GM12878 (cell line): ENCODE measurements around the gene MEGF11. TPM values are rescaled to one million over a fixed set of nuclear protein-coding genes. Genes with fewer than 3 reads are reported as not detected.

Experiments used
- ATAC-seq: fragments of 200-7000 bp; cut with Tn5 transposase; 3 replicates; pipeline ENCODE4 v1.9.1; 2020; ENCODE audit warnings: mild to moderate bottlenecking, moderate library complexity
- BruUV-seq: library from RNA; stranded (reverse); fragments of 400-500 nt; replicated peaks from 2 replicates; lab custom pipeline; 2021; lab: Mats Ljungman, UMichigan
- CTCF ChIA-PET: fragments of 300-600 bp; sonication (Branson Sonifier 250); formaldehyde crosslinking; extraction: SDS; loops from one replicate; lab custom pipeline; 2021; ENCODE audit warnings: inconsistent platforms; lab: Yijun Ruan, JAX
- POLR2A ChIA-PET: fragments of 350-600 bp; formaldehyde crosslinking; extraction: SDS; loops from one replicate; lab custom pipeline; 2021; ENCODE audit warnings: inconsistent platforms; lab: Charles Lee
- RAD21 ChIA-PET: fragments of 300-600 bp; sonication (Branson Sonifier 250); formaldehyde crosslinking; loops from one replicate; lab custom pipeline; 2023; ENCODE audit warnings: antibody characterized with exemption; ENCODE audit not compliant: unreplicated experiment; lab: Charles Lee
- SMC1A ChIA-PET: fragments of 300-600 bp; sonication (Branson Sonifier 250); formaldehyde crosslinking; loops from one replicate; lab custom pipeline; 2023; ENCODE audit not compliant: unreplicated experiment, uncharacterized antibody; lab: Charles Lee
- DNase-seq: peaks from one replicate; pipeline ENCODE4 v3.0.0-alpha.2; 2011; ENCODE audit warnings: low read depth, low spot score
- FAIRE-seq: peaks from 3 replicates; lab custom pipeline; 2011; peaks lifted over from hg19 to GRCh38; lab: Jason Lieb, UNC
- H2AFZ ChIP-seq: 2 replicates; pipeline ENCODE4 v1.6.0; 2011; ENCODE audit warnings: low read depth, low read length, control low read depth; ENCODE audit not compliant: control insufficient read depth
- H3K27ac ChIP-seq: 2 replicates; pipeline ENCODE4 v1.5.1; 2011; ENCODE audit warnings: control low read depth; ENCODE audit not compliant: control insufficient read depth, insufficient read depth
- H3K27me3 ChIP-seq, 2 experiments: replicated peaks in 1 of 2; 2 replicates each; pipeline versions ENCODE4 v1.6.0 to v1.6.1; 2011; ENCODE audit warnings: low read length in 1 of 2; ENCODE audit not compliant: control insufficient read depth in 2 of 2, insufficient read depth in 2 of 2
- H3K36me3 ChIP-seq, 2 experiments: 2 replicates each; pipeline ENCODE4 v1.5.1; 2011; ENCODE audit warnings: low read length in 1 of 2; ENCODE audit not compliant: control insufficient read depth in 2 of 2, insufficient read depth in 2 of 2
- H3K4me1 ChIP-seq: 2 replicates; pipeline ENCODE4 v1.6.1; 2011; ENCODE audit warnings: mild to moderate bottlenecking, low read length, moderate library complexity, mixed read lengths; ENCODE audit not compliant: control insufficient read depth, insufficient read depth
- H3K4me2 ChIP-seq: 2 replicates; pipeline ENCODE4 v1.6.0; 2011; ENCODE audit warnings: control low read depth; ENCODE audit not compliant: control insufficient read depth, insufficient read depth
- H3K4me3 ChIP-seq: fragments of 200-600 bp; sonication (generic); 2 replicates; pipeline ENCODE4 v1.5.1; 2016
- H3K79me2 ChIP-seq: 2 replicates; pipeline ENCODE4 v1.6.0; 2011; ENCODE audit warnings: low read length; ENCODE audit not compliant: control insufficient read depth, insufficient read depth
- H3K9ac ChIP-seq: 2 replicates; pipeline ENCODE4 v1.8.0; 2011; ENCODE audit warnings: low read length, control low read depth, mixed read lengths; ENCODE audit not compliant: control insufficient read depth, insufficient read depth
- H3K9me3 ChIP-seq: replicated peaks from 3 replicates; pipeline ENCODE4 v1.5.1; 2011; ENCODE audit warnings: mild to moderate bottlenecking, low read length; ENCODE audit not compliant: control insufficient read depth, insufficient read depth
- H4K20me1 ChIP-seq: 2 replicates; pipeline ENCODE4 v1.6.0; 2011; ENCODE audit not compliant: control insufficient read depth, insufficient read depth
- BRCA1 ChIP-seq: IDR thresholded peaks from 2 replicates; pipeline ENCODE4 v1.6.1; 2011; ENCODE audit warnings: low read depth, low read length, improper control_type of control experiment
- CREB1 ChIP-seq: IDR thresholded peaks from 2 replicates; pipeline ENCODE4 v1.6.1; 2012; ENCODE audit warnings: low read depth, mild to moderate bottlenecking, inconsistent platforms
- DPF2 ChIP-seq: fragments of 450-650 bp; IDR thresholded peaks from 2 replicates; pipeline ENCODE4 v1.6.1; 2017; ENCODE audit warnings: mild to moderate bottlenecking
- RAD21 ChIP-seq: IDR thresholded peaks from 2 replicates; pipeline ENCODE4 v1.6.1; 2011; ENCODE audit warnings: mild to moderate bottlenecking, low read depth, low read length, moderate library complexity; ENCODE audit not compliant: insufficient read depth
- RAD51 ChIP-seq: fragments of 450-650 bp; IDR thresholded peaks from 2 replicates; pipeline ENCODE4 v1.6.1; 2016; ENCODE audit warnings: moderate library complexity, mild to moderate bottlenecking, inconsistent platforms
- SMC3 ChIP-seq: IDR thresholded peaks from 2 replicates; pipeline ENCODE4 v1.6.1; 2011; ENCODE audit warnings: low read length, improper control_type of control experiment, borderline replicate concordance
- STAT3 ChIP-seq: IDR thresholded peaks from 2 replicates; pipeline ENCODE4 v1.6.1; 2011; ENCODE audit warnings: low read depth, low read length, improper control_type of control experiment
- YY1 ChIP-seq: IDR thresholded peaks from 2 replicates; pipeline ENCODE4 v1.6.1; 2011; ENCODE audit warnings: low read depth, mild to moderate bottlenecking, low read length
- ZNF592 ChIP-seq: fragments of 450-650 bp; IDR thresholded peaks from 2 replicates; pipeline ENCODE4 v1.6.1; 2017; ENCODE audit warnings: mild to moderate bottlenecking, moderate library complexity
- ZNF622 ChIP-seq: fragments of 450-650 bp; IDR thresholded peaks from 2 replicates; pipeline ENCODE4 v1.6.1; 2017; ENCODE audit warnings: mild to moderate bottlenecking, inconsistent platforms
- WGBS: methylation state at CpG from one replicate; pipeline ENCODE4 v1.1.6; 2016; ENCODE audit warnings: low lambda C conversion rate; ENCODE audit not compliant: insufficient replicate concordance, insufficient coverage; ENCODE audit errors: missing lambda C conversion rate; 5-methylcytosine and 5-hydroxymethylcytosine counted together
- in situ Hi-C: fragments of 300-500 bp; cut with MboI; formaldehyde crosslinking; loops from 9 replicates; pipeline ENCODE4 v1.14.3; 2018; ENCODE audit warnings: mixed read lengths
- intact Hi-C: fragments of 100-400 bp; cut with micrococcal nuclease; formaldehyde crosslinking; loops from one replicate; pipeline ENCODE4 v1.14.2; 2022; ENCODE audit not compliant: unreplicated experiment
- polyA plus RNA-seq, 11 experiments: library from polyadenylated mRNA; depleted of rRNA in 4 of 11; unstranded in 6 of 11; stranded (reverse) in 5 of 11; fragments of >200 nt; fragmentation: Nextera tagmentation in 4 of 11; fragmentation: Illumina TruSeq in 1 of 11; extraction: Ambion mirVana in 4 of 11; extraction: Trizol in 1 of 11; gene quantifications; 1 replicate in 1 of 11; 2 replicates in 10 of 11; pipeline versions ENCODE4 v1.2.1 to v1.2.3, GENCODE V29; 2011 to 2016; ENCODE audit warnings: inconsistent platforms in 2 of 11, missing spikeins in 2 of 11, low read depth in 1 of 11
- total RNA-seq, 4 experiments: library from RNA; depleted of rRNA in 3 of 4; stranded (reverse); fragments of >200 nt in 3 of 4; fragmentation: Illumina TruSeq in 1 of 4; extraction: Trizol in 1 of 4; gene quantifications; 2 replicates each; pipeline versions ENCODE4 v1.2.1 to v1.2.3, GENCODE V29; 2013 to 2021
- TF ChIP-seq, protein P1 (sequence below), 3 experiments: IDR thresholded peaks in 2 of 3; conservative IDR thresholded peaks in 1 of 3; 2 replicates each; pipeline ENCODE4 v1.5.1; 2011; ENCODE audit warnings: low read depth in 3 of 3, low read length in 3 of 3, mild to moderate bottlenecking in 3 of 3, control low read depth in 2 of 3, moderate library complexity in 2 of 3, inconsistent platforms in 1 of 3, mixed read lengths in 1 of 3; ENCODE audit not compliant: control insufficient read depth in 2 of 3, insufficient read depth in 1 of 3; ENCODE audit errors: extremely low read depth in 1 of 3

MEGF11 gene
- total and polyA plus RNA-seq, 10 of the 15 experiments (the other 5 are each of a cell fraction or from before 2014, with no cell fraction given) = 0.03 to 1.7 (median 0.49) TPM

GRCh38 chr15:65981837-65982626 is 271.5 kb downstream of the MEGF11 start (continued):
- TF ChIP-seq ZNF592 (no peak), STAT3 (no peak), CREB1 (0 out of 2 replicates have a peak, but pooled peaks have one; percentile 14)
- TF ChIP-seq, all 136 proteins: peak for 5

DNA sequence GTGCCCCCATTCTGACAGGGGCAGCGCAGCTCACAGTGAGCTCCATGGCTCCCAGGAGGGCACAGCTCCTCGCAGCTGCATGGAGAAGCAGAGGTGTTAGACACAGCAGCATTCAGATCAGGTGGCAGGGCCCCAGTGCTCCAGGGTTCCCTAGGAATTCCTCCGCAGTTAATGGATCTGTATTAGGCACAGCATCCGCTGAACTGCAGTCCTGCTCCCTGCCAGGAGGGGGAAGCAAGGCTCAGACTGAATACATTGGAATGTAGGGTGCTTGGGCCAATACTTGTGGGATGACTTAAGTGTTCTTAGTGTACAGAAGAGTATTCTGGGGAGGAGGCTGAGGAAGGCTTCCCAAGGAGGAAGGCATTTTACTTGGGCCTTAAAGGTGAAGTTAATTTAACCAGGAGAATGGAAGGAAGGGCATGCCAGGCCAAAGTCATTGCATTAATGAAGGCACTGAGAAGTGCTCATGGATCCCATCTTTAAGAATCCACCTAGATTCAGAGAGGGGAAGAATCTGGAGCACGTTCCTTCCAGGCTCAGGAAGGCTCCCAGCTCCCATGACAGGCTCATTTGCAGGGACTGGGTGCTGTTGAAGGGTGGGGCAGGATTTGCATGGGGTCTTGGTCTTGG is 272.6 kb downstream of the MEGF11 start:
- no peaks in the 10 kb centered on the region for H3K79me2 ChIP-seq
- TF ChIP-seq DPF2 = no peak
- TF ChIP-seq BRCA1 = no peak
- no peak for TF ChIP-seq RAD51
- TF ChIP-seq, protein P1, sequence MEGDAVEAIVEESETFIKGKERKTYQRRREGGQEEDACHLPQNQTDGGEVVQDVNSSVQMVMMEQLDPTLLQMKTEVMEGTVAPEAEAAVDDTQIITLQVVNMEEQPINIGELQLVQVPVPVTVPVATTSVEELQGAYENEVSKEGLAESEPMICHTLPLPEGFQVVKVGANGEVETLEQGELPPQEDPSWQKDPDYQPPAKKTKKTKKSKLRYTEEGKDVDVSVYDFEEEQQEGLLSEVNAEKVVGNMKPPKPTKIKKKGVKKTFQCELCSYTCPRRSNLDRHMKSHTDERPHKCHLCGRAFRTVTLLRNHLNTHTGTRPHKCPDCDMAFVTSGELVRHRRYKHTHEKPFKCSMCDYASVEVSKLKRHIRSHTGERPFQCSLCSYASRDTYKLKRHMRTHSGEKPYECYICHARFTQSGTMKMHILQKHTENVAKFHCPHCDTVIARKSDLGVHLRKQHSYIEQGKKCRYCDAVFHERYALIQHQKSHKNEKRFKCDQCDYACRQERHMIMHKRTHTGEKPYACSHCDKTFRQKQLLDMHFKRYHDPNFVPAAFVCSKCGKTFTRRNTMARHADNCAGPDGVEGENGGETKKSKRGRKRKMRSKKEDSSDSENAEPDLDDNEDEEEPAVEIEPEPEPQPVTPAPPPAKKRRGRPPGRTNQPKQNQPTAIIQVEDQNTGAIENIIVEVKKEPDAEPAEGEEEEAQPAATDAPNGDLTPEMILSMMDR (IDR thresholded peaks at IDR 0.05 in 2 of 3, conservative IDR thresholded peaks at IDR 0.05 in 1 of 3; ENCODE audit: control insufficient read depth in 2 of 3, extremely low read depth in 1 of 3, insufficient read depth in 1 of 3, low read depth in 3 of 3, low read length in 3 of 3) = peak; percentile 53 to 68 (median 56)
- no peak for TF ChIP-seq YY1
- no peak for TF ChIP-seq ZNF622
- peak; percentile 37; the same call in 1 of the 2 replicates for TF ChIP-seq SMC3
- TF ChIP-seq RAD21 = peak; percentile 52
- TF ChIP-seq, all 136 proteins: peak for 3
- 52% methylated on average over 5 of the region's 5 CpGs for WGBS
- CTCF ChIA-PET = interaction anchor here (1.0 to 3.9 kb wide), 6 partner anchors 54 to 308 kb away, joined by 3 to 19 read pairs (median 5); no protein-coding TSS in a partner anchor
- intact Hi-C loops (loop anchor here (1.0 to 10.0 kb wide), 2 partner anchors 65 to 304 kb away; no protein-coding TSS in a partner anchor), in situ Hi-C loops (no loop called here)
- H3K9ac ChIP-seq = no peak overlapping the region
- SMC1A ChIA-PET = interaction anchor here (2.7 to 4.6 kb wide), 2 partner anchors 60 to 63 kb away, joined by 14 to 21 read pairs; no protein-coding TSS in a partner anchor
- H4K20me1 ChIP-seq = no peaks in the 10 kb centered on the region
- no peak overlapping the region for H3K4me3 ChIP-seq
- H3K27ac ChIP-seq = no peak overlapping the region
- H3K9me3 ChIP-seq = no peaks in the 10 kb centered on the region
- H3K27me3 ChIP-seq = peaks cover 0 to 1% of the 10 kb centered on the region in 2 experiments; a peak in 1 of 4 replicates
- BruUV-seq = no TSS peak
- POLR2A ChIA-PET = interaction anchor here (0.7 to 1.1 kb wide), 2 partner anchors 28 to 50 kb away, joined by 3 to 8 read pairs; no protein-coding TSS in a partner anchor
- RAD21 ChIA-PET = interaction anchor here (0.7 to 1.9 kb wide), 4 partner anchors 59 to 1171 kb away, joined by 3 to 14 read pairs (median 4); no protein-coding TSS in a partner anchor
- H3K36me3 ChIP-seq = no peaks in the 10 kb centered on the region
- FAIRE-seq (peak; percentile 31), DNase-seq (no peak), ATAC-seq (peak; percentile 43)
- H2AFZ ChIP-seq = no peak overlapping the region
- no peak overlapping the region for H3K4me2 ChIP-seq
- no peaks in the 10 kb centered on the region; the same call in 1 of the 2 replicates for H3K4me1 ChIP-seq
